GM18507 (cell line): ENCODE measurements around the gene KCNRG.
"Not testable (repeated sequence)": the region's sequence is repeated elsewhere in the genome, so short reads cannot be mapped to it uniquely, and the experiment has no call there.

ENCODE experiments used
- DNase-seq: peaks from one replicate; pipeline ENCODE4 v3.0.0; 2011; ENCODE audit warnings: low read depth; ENCODE audit not compliant: insufficient read length; ENCODE audit errors: extremely low spot score
- FAIRE-seq: peaks from 2 replicates; lab custom pipeline; 2011; peaks lifted over from hg19 to GRCh38; lab: Jason Lieb, UNC

The KCNRG gene

GRCh38 chr13:50015258-50015657, at the start of gene KCNRG:
TSS of gene KCNRG (plus strand) at chr13:50015444. CDS start at chr13:50015494, 50 bp downstream.
- FAIRE-seq (no peak), DNase-seq (no peak)

- FAIRE-seq (no peak), DNase-seq (no peak)
Observed at GRCh38 chr13:49967456-49967855, 47.8 kb upstream of the KCNRG start.

- no peak for DNase-seq
- FAIRE-seq, result no peak
Observed at GRCh38 chr13:49972709-49973108, 42.5 kb upstream of the KCNRG start.

- FAIRE-seq (no peak), DNase-seq (no peak)
Observed at GRCh38 chr13:49975826-49976225, 39.4 kb upstream of the KCNRG start.

- FAIRE-seq (peak; percentile 94), DNase-seq (peak; percentile 49)
Observed at GRCh38 chr13:49976314-49977258, 38.7 kb upstream of the KCNRG start.

- no peak for DNase-seq
- FAIRE-seq, result no peak
Observed at GRCh38 chr13:49977992-49978391, 37.3 kb upstream of the KCNRG start.

GRCh38 chr13:49980266-49980665, 35.0 kb upstream of the KCNRG start:
- no peak for FAIRE-seq
- DNase-seq, result no peak

GRCh38 chr13:49985129-49985528, 30.1 kb upstream of the KCNRG start:
- FAIRE-seq (no peak), DNase-seq (no peak)

GRCh38 chr13:49986471-49986870, 28.8 kb upstream of the KCNRG start:
- no peak for FAIRE-seq
- DNase-seq, result no peak

- not testable (repeated sequence) for DNase-seq, FAIRE-seq
Observed at GRCh38 chr13:49990612-49991011, 24.6 kb upstream of the KCNRG start.

GRCh38 chr13:49993111-49993510, 22.1 kb upstream of the KCNRG start:
- no peak for FAIRE-seq
- no peak for DNase-seq

- DNase-seq (no peak), FAIRE-seq (peak; percentile 48)
Observed at GRCh38 chr13:49993666-49994065, 21.6 kb upstream of the KCNRG start.

GRCh38 chr13:49995625-49996101, 19.6 kb upstream of the KCNRG start:
- DNase-seq, result no peak
- peak; percentile 80 for FAIRE-seq

- DNase-seq (peak; percentile 78), FAIRE-seq (peak; percentile 74)
Observed at GRCh38 chr13:49996161-49996915, 18.9 kb upstream of the KCNRG start.

GRCh38 chr13:49996951-49997895, 18.0 kb upstream of the KCNRG start, which contains the start of gene TRIM13:
TSS of gene TRIM13 (plus strand) at chr13:49997042. CDS start at chr13:50011941, 14,899 bp downstream.
- DNase-seq, result peak; percentile 44
- peak; percentile 88 for FAIRE-seq

- FAIRE-seq (peak; percentile 51), DNase-seq (no peak)
Observed at GRCh38 chr13:49997955-49998354, 17.3 kb upstream of the KCNRG start.

- DNase-seq, result no peak
- no peak for FAIRE-seq
Observed at GRCh38 chr13:49998714-49999624, 16.3 kb upstream of the KCNRG start.

- no peak for FAIRE-seq
- no peak for DNase-seq
Observed at GRCh38 chr13:50001287-50001686, 14.0 kb upstream of the KCNRG start.
